RWPE2 (cell line): ENCODE measurements around the gene ACER2.

Experiments
- ATAC-seq: fragments of 200-7000 bp; cut with Tn5 transposase; 3 replicates; pipeline ENCODE4 v1.9.1; 2021; ENCODE audit warnings: low read depth
- DNase-seq: peaks from one replicate; pipeline ENCODE4 v3.0.0-alpha.2; 2020; ENCODE audit warnings: low spot score
- H3K27ac ChIP-seq: fragments of 450-650 bp; 2 replicates; pipeline ENCODE4 v1.5.1; 2017; ENCODE audit warnings: mild to moderate bottlenecking; ENCODE audit not compliant: poor library complexity, severe bottlenecking
- H3K27me3 ChIP-seq: fragments of 250-450 bp; sonication (Bioruptor Pico); 2 replicates; pipeline ENCODE4 v1.5.1; 2021; ENCODE audit warnings: mild to moderate bottlenecking, moderate library complexity; ENCODE audit not compliant: insufficient read depth, poor library complexity, severe bottlenecking
- H3K36me3 ChIP-seq: fragments of 250-450 bp; sonication (Bioruptor Pico); 2 replicates; pipeline ENCODE4 v1.5.1; 2020; ENCODE audit warnings: low read depth, mild to moderate bottlenecking, moderate library complexity
- H3K4me1 ChIP-seq: fragments of 250-450 bp; sonication (Bioruptor Pico); 2 replicates; pipeline ENCODE4 v1.5.1; 2021; ENCODE audit warnings: mild to moderate bottlenecking, moderate library complexity; ENCODE audit not compliant: insufficient read depth, poor library complexity, severe bottlenecking
- H3K4me3 ChIP-seq: fragments of 250-450 bp; sonication (Bioruptor Pico); 2 replicates; pipeline ENCODE4 v1.5.1; 2021; ENCODE audit warnings: mild to moderate bottlenecking, moderate library complexity; ENCODE audit not compliant: severe bottlenecking
- H3K9me3 ChIP-seq: fragments of 250-450 bp; sonication (Bioruptor Pico); 2 replicates; pipeline ENCODE4 v1.5.1; 2021; ENCODE audit warnings: mild to moderate bottlenecking, moderate library complexity; ENCODE audit not compliant: severe bottlenecking
- CTCF ChIP-seq: fragments of 450-650 bp; IDR thresholded peaks from one replicate; pipeline ENCODE4 v1.5.1; 2017; ENCODE audit warnings: mild to moderate bottlenecking, moderate library complexity; ENCODE audit not compliant: poor library complexity, severe bottlenecking

ACER2 gene

GRCh38 chr9:19375538-19375937, 33.3 kb upstream of the ACER2 start:
- no peak for DNase-seq
- Histone ChIP-seq H3K9me3 (no peaks in the 10 kb centered on the region), H3K4me3 (no peak overlapping the region), H3K4me1 (peaks cover 13% of the 10 kb centered on the region), H3K27me3 (no peaks in the 10 kb centered on the region), H3K36me3 (peaks cover 85% of the 10 kb centered on the region), H3K27ac (peak overlapping the region; percentile 78)
- TF ChIP-seq CTCF: no peak
- no peak for ATAC-seq

GRCh38 chr9:19376931-19377330, 31.9 kb upstream of the ACER2 start:
- Histone ChIP-seq H3K4me3 (no peak overlapping the region), H3K27ac (peak overlapping the region; percentile 78)
- no peak for TF ChIP-seq CTCF

GRCh38 chr9:19378164-19378563, 30.6 kb upstream of the ACER2 start:
- Histone ChIP-seq H3K27me3 (no peaks in the 10 kb centered on the region), H3K4me3 (peak overlapping the region; percentile 69), H3K4me1 (peaks cover 21% of the 10 kb centered on the region), H3K9me3 (no peaks in the 10 kb centered on the region), H3K36me3 (peaks cover 66% of the 10 kb centered on the region), H3K27ac (peak overlapping the region; percentile 78)
- ATAC-seq (no peak), DNase-seq (no peak)
- no peak for TF ChIP-seq CTCF

More at GRCh38 chr9:19376931-19377330, 31.9 kb upstream of the ACER2 start:
- H3K27me3 ChIP-seq: no peaks in the 10 kb centered on the region
- peaks cover 21% of the 10 kb centered on the region for H3K4me1 ChIP-seq
- ATAC-seq (no peak), DNase-seq (no peak)
- peaks cover 75% of the 10 kb centered on the region for H3K36me3 ChIP-seq
- H3K9me3 ChIP-seq: no peaks in the 10 kb centered on the region

- ATAC-seq (no peak), DNase-seq (no peak)
- Histone ChIP-seq H3K4me1 (peaks cover 21% of the 10 kb centered on the region), H3K27ac (peak overlapping the region; percentile 78), H3K27me3 (no peaks in the 10 kb centered on the region), H3K4me3 (peak overlapping the region; percentile 69), H3K36me3 (peaks cover 61% of the 10 kb centered on the region), H3K9me3 (no peaks in the 10 kb centered on the region)
- TF ChIP-seq CTCF: no peak
These were observed 30.2 kb upstream of the ACER2 start for GRCh38 chr9:19378647-19379046.

- Histone ChIP-seq H3K27ac (peak overlapping the region; percentile 78), H3K27me3 (no peaks in the 10 kb centered on the region), H3K36me3 (peaks cover 55% of the 10 kb centered on the region), H3K4me1 (peaks cover 21% of the 10 kb centered on the region), H3K9me3 (no peaks in the 10 kb centered on the region), H3K4me3 (peak overlapping the region; percentile 69)
- DNase-seq (no peak), ATAC-seq (no peak)
- no peak for TF ChIP-seq CTCF
These were observed 29.5 kb upstream of the ACER2 start for GRCh38 chr9:19379283-19379682.
